ENCODE data around the gene XPO4. TPM values are rescaled to one million over a fixed set of nuclear protein-coding genes. Genes with fewer than 3 reads are reported as not detected.
"Not testable (repeated sequence)": the region's sequence is repeated elsewhere in the genome, so short reads cannot be mapped to it uniquely, and the experiment has no call there.

XPO4 gene
- total RNA-seq, 1 experiment from 2014 or later = 18.5 TPM

DNA sequence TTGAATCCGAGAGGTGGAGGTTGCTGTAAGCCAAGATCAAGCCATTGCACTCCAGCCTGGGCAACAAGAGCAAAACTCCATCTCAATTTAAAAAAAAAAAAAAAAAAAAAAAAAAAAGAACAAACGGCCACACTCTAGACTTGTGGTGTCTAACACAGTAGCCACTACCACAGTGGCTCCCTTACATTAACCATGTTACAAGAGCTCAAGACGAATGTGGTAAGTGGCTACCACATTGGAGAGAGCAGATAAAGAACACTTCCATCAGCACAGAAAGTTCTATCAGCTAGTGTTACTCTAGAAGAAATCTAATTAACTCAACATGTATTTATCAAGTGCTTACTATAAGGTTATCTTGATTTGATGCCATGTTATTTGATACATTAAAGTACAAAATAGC is 11.5 kb downstream of the XPO4 start:
- DNase-seq (ENCODE audit: low read depth) = no peak

DNA sequence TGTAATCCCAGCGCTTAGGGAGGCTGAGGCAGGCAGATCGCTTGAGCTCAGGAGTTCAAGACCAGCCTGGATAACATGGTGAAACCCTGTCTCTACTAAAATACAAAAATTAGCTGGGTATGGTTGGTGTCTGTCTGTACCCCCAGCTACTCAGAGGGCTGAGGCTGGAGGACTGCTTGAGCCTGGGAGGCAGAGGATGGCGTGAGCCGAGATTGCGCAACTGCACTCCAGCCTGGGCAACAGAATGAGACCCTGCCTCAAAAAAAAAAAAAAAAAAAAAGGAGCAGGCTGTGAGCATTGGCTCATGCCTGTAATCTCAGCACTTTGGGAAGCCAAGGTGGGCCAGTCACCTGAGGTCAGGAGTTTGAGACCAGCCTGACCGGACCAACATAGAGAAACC is 12.0 kb downstream of the XPO4 start:
- DNase-seq (ENCODE audit: low read depth) = not testable (repeated sequence)

DNA sequence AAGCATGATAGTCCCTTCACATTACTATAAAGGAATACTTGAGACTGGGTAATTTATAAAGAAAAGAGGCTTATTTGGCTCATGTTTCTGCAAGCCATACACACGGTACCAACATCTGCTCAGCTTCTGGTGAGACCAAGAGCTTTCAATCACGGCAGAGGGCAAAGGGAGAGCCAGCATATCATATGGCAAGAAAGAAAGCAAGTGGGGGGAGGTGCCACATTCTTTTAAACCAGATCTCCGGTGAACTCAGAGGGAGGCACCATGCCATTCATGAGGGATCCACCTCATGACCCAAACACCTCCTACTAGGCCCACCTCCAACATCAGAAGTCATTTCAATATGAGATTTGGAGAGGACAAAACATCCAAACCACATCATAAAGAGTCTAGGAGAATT is 20.3 kb downstream of the XPO4 start:
- peak; percentile 53 for DNase-seq (ENCODE audit: low read depth)

DNA sequence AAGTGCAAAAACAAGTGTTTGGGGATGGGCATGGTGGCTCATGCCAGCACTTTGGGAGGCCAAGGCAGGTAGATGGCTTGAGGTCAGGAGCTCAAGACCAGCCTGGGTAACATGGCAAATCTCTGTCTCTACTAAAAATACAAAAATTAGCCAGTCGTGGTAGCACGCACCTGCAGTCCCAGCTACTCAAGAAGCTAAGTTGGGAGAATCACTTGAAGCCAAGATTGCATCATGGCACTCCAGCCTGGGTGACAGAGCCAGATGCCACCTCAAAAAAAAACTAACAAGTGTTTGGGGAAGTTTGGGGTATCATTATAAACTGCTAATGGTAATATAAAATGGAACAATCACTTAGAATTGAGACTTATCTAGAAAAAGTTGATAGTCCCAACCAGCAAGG is 24.6 kb downstream of the XPO4 start:
- DNase-seq (ENCODE audit: low read depth) = no peak

DNA sequence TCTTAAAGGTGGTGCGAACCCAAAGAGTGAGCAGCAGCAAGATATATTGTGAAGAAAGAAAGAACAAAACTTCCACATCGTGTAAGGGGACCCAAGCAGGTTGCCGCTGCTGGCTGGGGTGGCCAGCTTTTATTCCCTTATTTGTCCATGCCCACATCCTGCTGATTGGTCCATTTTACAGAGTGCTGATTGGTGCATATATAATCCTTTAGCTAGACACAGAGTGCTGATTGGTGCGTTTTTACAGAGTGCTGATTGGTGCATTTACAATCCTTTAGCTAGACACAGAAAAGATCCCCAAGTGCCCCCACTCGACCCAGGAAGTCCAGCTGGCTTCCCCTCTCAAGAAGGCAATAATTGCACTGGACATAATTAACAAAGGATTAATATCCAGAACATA is 25.7 kb downstream of the XPO4 start:
- DNase-seq (ENCODE audit: low read depth) = not testable (repeated sequence)

DNA sequence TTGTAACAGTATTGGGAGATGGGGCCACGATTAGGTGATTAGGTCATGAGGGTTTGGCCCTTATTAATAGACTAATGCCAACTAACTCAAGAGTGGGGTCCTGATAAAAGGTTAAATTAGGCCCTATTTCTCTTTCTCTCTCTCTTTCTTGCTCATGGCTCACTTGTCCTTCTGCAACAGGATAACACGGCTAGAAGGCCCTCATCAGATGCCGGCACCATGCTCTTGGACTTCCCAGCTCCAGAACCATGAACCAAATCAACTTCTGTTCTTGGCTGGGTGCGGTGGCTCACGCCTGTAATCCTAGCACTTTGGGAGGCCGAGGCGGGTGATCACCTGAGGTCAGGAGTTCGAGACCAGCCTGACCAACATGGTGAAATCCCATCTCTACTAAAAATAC is 28.1 kb downstream of the XPO4 start:
- not testable (repeated sequence) for DNase-seq (ENCODE audit: low read depth)

DNA sequence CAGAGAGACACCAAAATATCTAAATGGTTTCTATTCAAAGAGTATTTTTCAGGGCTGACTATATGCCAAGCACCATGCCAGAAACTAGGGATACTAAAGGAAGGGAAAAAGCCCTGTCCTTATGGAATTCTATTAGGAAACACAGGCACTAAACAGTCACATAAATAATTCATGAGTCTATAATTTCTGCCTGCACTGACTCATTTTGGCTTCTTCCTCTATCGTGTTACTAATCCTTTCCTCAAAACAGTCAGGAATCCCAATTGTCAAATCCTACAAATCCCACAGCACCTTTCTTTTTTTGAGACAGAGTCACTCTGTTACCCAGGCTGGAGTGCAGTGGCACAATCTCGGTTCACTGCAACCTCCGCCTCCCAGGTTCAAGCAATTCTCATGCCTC is 29.2 kb downstream of the XPO4 start:
- peak; percentile 9 for DNase-seq (ENCODE audit: low read depth)

DNA sequence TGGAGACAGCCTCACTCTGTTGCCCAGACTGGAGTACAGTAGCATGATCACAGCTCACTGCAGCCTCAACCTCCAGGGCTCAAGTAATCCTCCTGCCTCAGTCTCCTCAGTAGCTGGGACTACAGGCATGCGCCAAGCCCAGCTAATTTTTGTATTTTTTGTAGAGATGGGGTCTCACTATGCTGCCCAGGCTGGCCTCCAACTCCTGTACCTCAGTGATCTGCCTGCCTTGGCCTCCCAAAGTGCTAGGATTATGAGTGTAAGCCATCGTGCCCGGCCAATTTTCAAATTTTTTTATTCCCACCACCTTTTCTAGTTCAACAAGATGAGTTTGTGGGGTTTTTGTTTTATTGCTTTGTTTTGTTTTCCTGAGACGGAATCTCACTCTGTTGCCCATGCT is 31.7 kb downstream of the XPO4 start:
- DNase-seq (ENCODE audit: low read depth) = no peak

DNA sequence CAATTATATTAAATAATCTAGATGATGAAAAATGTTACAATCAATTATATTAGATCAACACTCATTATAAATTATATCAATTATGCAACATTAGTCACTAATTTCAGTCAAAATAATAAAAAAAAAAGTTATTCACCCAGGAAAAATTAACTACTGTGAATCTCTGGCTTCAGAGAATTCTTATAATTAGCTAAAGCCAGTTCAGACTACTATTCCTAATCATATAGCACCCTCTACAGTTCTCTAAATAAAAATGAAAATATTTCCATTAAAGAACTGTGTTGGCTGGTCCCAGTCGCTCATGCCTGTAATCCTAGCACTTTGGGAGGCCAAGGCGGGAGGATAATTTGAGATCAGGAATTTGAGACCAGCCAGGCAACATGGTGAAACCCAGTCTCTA is 33.0 kb downstream of the XPO4 start:
- no peak for DNase-seq (ENCODE audit: low read depth)

DNA sequence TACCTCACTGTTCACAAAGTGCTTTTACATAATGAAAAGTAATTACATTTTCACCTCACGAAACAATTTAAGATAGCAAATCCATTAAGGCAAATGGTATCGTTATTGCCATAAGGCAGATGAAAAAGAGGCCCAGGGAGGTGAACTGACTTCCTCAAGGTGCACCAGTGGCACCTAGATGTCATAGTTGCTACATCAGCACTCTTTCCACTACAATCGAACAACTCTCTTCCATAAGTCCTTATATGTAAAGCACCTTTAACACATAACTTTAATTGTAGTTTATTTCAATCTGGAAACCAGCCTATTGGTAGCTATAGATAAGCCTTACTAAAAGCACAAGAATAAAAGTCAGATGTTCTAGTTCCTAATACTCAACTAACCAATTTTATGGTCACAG is 35.1 kb downstream of the XPO4 start:
- no peak for DNase-seq (ENCODE audit: low read depth)

DNA sequence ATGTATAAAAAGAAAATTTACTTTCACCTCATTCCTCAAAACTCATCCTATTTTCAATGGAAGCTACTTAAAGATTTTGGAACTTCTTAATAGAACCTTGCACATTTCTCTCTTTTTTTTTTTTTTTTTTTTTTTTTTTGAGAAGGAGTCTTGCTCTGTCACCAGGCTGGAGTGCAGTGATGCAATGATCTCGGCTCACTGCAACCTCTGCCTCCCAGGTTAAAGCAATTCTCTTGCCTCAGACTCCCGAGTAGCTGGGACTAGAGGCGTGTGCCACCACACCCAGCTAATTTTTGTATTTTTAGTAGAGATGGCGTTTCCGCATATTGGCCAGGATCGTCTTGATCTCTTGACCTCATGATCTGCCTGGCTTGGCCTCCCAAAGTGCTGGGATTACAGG is 40.9 kb downstream of the XPO4 start:
- not testable (repeated sequence) for DNase-seq (ENCODE audit: low read depth)

DNA sequence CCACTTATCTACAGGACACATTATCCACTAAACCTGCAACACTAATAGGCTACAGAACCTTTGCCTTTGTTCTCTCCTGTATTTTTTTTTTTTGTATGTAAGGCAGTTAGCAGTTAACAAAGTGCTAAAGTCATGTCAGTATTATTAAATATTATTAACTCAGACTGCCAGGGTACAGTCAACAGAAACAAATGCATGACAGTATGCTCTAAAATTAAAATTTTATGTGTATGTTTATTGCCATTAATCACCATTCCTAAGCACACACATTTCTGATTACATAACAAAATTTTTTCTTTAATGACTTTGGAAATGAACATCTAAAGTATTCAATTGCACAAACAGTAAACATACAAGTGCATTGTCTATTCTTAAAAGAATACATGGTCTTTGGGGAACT is 41.7 kb downstream of the XPO4 start:
- DNase-seq (ENCODE audit: low read depth) = no peak

DNA sequence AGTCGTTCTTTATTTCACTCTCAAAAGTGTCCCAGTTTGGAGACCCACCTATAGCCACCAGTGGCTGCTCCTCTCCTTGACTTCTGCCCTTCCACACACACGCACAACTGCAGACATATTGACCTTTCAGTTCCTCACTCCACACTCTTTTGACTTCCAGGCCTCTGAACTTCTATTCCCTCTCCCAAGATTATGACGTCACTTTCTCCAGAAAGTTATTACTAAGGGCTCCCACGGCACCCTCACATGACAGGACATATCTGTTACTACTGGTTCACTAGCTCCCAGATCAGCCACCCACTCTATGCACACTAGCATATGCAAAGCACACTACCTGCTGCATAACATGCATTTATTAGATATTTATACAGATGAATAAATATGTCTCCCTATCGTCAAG is 45.9 kb downstream of the XPO4 start:
- no peak for DNase-seq (ENCODE audit: low read depth)

DNA sequence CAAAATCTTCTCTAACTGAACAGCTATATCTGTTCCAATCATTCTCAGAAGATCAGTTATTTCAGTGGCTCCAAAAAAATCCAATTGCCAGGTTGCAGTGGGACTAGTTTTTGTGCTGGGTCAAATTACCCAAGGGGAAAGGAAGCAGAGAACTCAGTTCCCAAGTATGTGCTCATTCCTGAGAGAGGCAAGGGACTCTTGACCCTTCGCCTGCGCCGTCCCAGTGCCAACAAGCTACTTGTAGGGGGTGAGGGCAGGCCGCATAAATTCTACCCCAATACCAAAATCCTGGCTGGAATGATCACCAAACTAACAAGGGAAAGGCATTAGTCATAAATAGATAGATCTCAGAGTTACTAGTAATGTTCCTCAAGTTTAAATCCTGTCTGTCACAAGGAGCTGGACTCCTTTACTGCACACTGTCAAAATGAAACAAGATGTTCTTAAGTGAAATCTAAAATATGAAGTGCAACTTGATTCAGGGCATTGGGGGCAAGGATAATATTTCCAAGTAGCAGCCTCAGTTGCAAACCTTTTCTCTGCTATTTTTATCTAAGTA is 50.6 kb downstream of the XPO4 start:
- no peak for DNase-seq (ENCODE audit: low read depth)

DNA sequence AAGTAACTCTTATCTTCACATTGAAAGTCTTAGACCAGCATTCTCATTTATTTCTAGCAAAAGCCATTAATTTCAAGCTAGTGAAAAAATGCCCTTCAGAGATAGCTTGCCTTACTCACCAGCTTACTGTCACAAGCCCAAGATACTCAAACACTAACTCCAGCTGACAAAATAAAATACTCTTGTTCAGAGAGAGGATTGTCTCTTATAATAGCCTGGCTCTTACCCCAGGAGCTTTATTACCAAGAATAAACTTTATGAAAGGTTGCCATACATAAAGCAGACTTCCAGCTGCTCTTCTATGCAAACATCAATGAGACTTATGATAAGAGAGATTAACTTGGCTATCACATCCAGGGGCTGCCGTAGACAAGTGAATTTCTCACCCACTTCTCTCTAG is 53.6 kb downstream of the XPO4 start:
- DNase-seq (ENCODE audit: low read depth) = no peak

DNA sequence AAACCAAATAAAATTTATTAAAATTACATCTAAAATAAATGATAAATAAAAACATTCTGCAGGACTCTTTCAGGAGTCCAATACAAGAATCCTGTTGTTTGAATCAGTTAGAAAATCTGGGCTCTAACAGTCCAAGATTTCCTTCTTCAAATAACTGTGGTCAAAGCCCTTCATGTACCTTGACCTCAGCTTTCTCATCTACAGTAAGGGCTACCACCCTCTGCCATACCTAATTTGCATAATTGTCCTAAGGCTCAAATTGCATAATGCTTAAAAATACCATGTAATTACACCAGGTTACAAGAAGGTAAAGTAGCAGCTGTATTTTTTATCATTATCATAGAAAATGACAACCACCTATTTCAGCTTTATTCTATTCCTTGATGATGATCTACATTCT is 54.3 kb downstream of the XPO4 start:
- DNase-seq (ENCODE audit: low read depth) = no peak

DNA sequence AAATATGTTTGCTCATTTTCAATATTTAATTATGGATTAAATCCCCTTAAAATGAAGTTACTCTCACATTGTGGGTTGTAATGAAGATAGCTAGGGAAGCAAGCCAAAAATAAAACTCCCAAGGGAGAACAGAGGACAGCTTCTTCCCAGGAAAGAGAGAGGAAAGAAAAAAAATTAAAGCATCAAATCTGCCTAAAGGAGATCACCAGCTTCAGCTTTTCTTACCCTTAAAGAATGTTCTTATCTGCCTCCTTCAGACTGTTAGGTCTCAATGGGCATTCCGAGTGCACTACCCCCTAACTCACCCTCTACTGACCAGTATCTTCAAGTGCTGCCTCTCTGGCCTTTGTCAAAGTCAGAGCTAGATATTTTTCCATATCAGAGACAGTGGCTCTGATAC is 55.2 kb downstream of the XPO4 start:
- DNase-seq (ENCODE audit: low read depth) = no peak

DNA sequence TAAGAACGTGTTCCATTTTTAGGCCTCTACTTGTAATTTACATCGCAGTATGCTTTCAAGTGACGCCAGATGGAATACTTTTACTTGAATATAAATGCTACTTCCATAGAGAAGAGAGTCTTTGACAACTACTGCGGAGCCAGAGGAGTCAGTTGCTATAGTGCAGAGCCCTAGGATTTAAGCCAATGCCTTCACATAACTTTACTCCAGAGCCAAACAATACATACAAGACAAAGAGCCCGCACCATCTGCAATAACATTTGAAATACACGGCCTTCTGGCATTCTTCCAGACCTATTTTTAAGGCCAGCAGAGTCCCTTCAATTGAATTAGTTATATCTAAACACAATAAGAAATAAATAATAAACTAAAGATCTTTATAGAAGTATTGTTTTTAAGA is 59.4 kb downstream of the XPO4 start:
- DNase-seq (ENCODE audit: low read depth) = no peak

DNA sequence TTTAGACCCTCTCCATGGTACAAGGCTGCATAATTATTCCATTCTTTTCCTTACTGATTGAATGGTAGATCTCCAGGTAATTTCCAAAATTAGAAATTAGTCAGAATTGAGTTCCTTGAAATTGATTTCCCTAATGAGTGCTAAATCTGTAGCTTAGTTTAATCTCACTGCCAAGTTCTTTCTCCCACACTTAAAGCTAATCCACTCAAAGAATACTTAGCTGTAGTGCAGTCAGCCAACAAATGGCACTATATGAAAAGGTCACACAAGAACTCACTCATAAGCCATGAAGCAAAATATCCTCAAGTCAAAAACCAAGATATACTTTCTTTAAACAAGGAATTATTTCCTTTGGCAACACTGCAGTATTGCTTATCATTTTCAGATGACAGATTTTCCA is 62.0 kb downstream of the XPO4 start:
- no peak for DNase-seq (ENCODE audit: low read depth)

DNA sequence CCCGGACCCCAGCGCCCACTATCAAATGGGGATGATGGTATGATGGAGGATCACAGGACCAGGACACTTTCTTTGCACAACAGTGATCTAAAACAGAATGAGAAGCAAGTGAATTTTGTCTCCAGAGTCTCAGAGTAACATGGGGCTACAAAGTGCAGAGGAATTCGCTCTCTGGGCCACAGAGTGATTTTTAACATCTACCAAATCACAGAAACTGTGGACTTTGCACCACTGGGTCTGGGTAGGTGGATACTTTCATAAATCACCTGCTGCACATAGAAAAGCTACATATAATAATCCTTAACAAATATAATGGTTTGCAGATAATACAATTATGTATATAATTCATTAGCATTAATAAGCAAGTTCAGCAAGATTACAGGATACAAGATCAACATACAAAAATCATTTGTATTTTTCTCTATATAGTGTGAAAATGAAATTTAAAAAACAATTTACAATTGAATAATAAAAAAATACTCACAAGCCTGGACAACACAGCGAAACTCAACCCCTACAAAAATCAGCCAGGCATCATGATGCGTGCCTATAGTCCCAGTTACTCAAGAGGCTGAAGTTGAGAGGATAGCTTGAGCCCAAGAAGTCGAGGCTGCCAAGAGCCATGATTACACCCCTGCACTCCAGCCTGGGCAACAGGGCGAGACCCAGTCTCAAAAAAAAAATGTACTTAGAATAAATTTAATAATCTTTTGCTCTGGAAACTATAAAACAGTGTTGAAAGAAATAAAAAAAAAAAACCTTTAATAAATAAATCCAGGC is 68.5 kb downstream of the XPO4 start:
- DNase-seq (ENCODE audit: low read depth) = no peak

DNA sequence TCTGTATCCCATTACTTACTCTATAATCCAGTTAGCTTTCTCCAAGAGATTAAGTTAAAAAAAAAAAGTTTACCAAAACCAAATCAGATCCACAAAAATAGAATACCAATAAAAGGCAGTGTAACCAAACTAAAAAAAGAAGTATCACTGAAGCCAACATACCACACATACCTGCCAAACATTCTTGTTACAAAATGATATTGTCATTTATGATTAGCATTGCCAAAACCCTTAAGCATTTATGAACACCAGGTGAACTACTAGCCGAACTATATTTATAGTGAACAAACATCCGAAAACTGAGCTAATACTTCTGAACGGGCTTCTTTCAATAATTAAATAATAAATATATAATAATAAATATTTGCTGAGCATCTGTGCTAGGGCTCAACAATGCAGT is 69.7 kb downstream of the XPO4 start:
- no peak for DNase-seq (ENCODE audit: low read depth)

DNA sequence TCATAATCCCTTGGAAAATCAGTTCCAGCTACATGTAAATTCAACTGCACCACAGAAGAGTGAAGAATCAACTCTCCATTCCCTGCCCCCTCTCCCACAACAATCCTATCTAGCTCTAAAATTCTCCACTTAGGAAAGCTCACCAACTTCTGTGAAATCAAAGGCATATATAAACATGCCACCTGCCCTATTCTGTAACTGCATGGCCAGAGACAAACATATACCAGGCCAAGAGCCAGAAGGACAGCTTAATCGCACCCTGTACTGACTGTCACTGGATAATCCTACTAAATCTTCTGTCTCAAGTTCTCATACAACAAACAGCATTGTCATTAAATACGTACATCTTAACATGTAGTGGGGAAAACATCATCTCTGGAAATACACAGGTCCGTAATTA is 70.6 kb downstream of the XPO4 start:
- no peak for DNase-seq (ENCODE audit: low read depth)

DNA sequence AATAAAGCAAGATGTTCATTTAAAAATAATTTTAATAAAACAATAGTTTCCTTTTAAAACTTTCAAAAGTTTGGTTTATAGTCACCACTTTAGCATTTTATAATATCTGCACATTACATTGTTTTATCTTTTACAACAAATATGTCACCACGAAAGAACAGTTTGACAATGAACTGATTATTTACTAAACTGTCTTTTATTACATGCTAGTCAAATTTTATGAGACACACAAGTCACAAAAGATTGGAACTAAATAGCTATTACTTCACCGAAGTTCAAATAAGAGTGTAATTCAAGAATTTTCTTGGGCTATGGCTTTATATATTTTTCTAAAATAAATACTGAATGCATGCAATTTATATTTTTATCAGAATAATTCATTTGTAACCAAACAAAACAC is 71.3 kb downstream of the XPO4 start:
- DNase-seq (ENCODE audit: low read depth) = no peak
